Stimulated activated CD8-positive, alpha-beta memory T cell treated with anti-CD3 and anti-CD28 coated beads, Interleukin-15, amount 100 ng/mL, for 4 hours (primary cell): ENCODE results near the gene CHD3.
A peak's percentile ranks its signal among the peaks of the same experiment; 100 is the strongest.
"Not testable (repeated sequence)": the region's sequence is repeated elsewhere in the genome, so short reads cannot be mapped to it uniquely, and the experiment has no call there.

Experiments
- DNase-seq, 2 donors: peaks; one replicate each; pipeline ENCODE4 v3.0.0-alpha.2; 2020; ENCODE audit warnings: low read depth in 2 of 2

CHD3 gene

DNA sequence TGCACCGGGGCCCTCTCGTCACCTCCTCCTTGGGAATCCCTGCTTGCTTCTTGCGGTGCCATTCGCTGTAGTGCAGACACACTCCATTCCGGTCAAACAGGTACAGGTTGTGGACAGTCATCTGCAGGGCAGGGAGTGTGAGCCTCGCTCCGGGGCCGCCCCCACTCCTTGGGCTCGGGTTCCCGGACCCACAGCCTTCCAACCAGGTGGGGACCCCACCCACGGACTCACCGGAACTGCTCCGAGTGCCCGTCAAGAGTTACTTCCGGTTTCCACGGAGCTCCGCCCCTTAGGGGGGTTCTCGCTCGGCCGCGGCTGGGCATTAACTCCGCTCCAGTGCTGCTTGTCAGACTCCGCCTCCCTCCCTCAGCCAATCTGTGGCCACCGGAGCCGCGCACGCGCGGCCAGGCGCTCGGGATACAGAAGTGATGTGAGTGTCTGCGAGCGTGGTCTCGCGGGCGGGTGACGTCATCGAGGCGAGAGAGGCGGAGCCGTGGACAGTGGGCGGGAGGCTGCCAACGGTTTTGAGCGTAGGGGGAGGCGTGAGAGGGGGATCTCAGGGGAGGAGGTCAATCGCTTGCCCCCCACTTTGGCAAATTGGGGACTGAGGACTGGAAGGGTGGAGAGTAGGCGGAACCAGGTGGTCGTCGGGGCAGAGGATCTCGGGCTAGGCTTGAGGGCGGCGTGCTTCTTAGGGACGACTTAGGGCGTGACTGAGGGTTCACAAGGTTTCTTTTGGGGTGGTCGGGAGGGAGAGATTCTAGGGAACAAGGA, 43.3 kb downstream of the CHD3 start, which contains the start of the genes CNTROB and TRAPPC1:
TSS of gene CNTROB (plus strand) at position 498 of the 774 bp plus-strand sequence. CDS start 874 bp downstream, outside the sequence.
TSS of gene TRAPPC1 (minus strand) at position 238 of the 774 bp plus-strand sequence. CDS start at position 121, 117 bp downstream.
- peak; percentile 99 for DNase-seq

DNA sequence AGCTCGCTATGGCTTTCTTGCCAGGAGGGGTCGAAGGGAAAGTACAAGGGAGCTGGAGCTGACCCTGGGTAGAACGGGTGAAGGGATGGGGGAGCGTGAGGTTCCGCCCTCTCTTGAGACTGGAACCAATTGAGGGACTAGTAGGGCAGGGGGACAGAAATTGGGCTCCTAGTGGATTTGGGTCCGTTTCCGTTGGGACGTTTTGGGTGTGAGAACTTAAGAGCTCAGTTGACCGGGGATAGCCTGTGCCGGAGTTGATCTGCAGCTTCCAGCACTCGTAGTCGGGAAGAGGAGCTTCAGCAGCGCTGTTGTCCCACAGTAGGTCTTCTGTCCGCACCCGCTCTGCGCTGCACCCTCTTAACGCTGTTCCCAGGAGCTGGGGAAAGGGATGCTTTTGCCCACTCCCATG, 43.9 kb downstream of the CHD3 start:
- DNase-seq, result no peak

DNA sequence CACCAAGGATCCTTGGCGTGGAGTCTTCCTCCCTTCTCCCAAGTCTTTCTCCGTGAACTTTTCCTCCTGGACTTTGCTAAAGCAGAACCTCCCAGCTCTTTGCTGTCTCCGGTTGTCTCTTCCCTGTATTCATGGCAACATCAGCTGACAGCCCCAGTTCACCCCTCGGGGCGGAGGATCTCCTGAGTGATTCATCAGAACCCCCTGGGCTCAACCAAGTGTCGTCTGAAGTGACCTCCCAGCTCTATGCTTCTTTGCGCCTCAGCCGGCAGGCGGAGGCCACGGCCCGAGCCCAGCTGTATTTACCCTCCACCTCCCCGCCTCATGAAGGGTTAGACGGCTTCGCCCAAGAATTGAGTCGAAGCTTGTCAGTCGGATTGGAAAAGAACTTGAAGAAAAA, 44.4 kb downstream of the CHD3 start:
- DNase-seq, result no peak

DNA sequence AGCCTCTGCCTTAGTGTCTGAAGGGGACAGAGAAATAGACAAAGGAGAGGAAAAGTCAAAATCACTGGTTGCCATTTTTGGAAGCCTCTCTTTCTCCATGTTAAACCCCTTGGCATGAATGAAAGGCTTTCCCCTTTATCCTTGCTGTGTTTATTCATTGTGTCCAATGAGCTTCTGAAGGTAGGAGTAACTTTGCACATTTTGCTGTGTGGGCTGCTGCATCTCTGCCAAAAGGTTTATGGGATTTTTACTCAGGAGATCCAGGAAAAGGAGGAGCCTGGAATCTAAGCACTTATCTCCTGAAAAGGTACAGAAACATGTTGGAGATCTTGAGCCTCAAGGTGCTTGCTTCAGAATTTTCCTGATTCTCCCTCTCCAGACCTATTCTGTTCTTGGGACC, 47.3 kb downstream of the CHD3 start:
- no peak for DNase-seq

DNA sequence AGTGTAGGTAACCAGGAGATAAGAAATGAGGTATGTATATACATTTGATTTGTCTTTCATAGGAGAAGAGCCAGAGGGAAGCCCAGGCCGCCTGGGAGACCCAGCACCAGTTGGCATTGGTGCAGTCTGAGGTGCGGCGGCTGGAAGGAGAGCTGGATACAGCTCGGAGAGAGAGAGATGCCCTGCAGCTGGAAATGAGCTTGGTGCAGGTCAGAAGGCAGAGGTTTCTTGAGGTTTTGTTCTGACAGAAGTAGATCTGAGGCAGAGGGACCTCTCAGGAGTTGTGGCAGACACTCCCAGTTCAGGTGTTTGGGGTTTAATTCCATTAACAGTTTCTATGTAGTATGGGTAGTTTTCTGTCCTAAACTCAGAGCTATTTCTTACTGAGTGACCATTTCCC, 51.4 kb downstream of the CHD3 start:
- no peak for DNase-seq

DNA sequence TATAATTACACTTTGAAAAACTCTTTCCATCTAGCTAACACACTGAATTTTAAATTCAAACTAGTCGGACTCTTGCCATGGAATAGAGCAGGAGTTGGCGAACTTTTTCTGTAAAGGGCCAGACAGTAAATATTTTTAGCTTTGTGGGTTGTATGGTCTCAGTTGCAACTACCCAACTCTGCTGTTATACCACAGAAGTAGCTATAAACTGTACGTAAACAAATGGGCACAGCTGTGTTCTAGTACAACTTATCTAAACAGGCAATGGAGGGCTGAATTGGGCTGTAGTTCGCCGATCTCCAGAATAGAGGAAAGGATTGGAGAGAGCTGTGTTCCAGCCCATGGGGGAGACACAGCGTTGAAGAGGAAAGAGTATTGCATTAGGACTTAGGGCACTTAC, 52.2 kb downstream of the CHD3 start:
- no peak for DNase-seq

DNA sequence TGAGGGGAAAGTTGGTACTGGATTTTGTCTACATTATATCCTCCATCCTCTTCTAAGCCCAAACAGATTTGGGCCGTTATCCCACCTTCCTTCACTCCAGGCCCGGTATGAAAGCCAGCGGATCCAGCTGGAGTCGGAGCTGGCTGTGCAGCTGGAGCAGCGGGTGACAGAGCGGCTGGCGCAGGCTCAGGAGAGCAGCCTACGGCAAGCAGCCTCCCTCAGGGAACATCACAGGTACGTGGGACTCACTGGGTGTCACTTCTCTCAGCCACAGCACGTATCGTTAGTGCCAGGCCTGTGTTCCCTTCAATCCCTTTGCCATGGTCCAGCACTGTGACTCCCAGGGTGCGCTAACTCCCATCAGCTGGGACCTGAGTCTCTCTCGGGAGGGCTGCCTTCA, 54.7 kb downstream of the CHD3 start:
- no peak for DNase-seq

DNA sequence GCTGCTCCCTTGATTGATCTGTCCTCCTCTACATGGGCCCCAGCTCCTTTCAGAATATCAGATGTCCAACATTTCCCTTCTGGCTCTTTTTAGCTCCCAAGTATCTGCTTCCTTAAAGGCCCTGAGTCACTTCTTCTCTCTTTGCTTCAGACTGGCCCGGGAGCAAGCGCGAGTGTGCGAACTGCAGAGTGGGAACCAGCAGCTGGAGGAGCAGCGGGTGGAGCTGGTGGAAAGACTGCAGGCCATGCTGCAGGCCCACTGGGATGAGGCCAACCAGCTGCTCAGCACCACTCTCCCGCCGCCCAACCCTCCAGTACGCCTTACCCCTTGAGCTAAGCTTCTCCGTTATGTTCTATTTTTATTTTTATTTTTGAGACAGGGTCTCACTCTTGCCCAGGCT, 55.7 kb downstream of the CHD3 start:
- no peak for DNase-seq

DNA sequence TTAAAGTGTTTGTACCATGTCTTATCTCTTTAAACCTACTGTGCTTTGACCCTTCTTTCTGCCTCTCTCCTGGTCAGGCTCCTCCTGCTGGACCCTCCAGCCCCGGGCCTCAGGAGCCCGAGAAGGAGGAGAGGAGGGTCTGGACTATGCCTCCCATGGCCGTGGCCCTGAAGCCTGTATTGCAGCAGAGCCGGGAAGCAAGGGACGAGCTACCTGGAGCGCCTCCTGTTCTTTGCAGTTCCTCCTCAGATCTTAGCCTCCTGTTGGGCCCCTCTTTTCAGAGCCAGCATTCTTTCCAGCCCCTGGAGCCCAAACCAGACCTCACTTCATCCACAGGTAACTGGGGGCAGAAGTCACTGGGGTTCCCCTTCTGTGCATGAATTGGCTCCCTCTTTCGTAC, 57.1 kb downstream of the CHD3 start:
- DNase-seq, result no peak

DNA sequence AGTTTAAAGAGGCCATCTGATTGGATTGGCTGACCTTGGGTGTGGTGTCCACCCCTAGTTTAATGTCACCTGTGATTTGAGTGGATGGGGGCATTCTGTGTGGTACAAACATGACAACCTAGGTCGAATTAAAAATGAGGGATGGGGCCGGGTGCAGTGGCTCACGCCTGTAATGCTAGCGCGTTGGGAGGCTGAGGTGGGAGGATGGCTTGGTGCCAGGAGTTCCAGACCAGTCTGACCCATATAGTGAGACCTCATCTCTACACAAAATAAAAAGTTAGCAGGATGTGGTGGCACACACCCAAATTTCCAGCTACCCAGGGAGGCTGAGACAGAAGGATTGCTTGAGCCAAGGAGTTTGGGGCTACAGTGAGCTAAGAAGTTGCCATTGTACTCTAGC, 57.9 kb downstream of the CHD3 start:
- no peak for DNase-seq

DNA sequence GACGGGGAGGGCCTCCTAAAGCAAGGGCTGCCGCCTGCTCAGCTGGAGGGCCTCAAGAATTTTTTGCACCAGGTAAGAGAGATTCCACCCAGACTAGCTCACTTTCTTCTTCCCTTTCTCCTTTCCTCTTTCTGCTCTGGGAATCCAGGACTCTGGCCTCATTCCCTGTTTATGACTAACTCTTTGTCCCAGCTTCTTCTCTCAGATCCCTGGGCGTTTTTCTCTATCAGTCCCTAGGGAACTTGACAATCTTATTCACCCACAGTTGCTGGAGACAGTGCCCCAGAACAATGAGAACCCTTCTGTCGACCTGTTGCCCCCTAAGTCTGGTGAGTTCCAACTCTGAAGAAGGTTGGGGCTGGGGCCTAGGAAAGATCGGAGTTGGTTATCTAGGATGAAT, 59.1 kb downstream of the CHD3 start:
- DNase-seq, result no peak

DNA sequence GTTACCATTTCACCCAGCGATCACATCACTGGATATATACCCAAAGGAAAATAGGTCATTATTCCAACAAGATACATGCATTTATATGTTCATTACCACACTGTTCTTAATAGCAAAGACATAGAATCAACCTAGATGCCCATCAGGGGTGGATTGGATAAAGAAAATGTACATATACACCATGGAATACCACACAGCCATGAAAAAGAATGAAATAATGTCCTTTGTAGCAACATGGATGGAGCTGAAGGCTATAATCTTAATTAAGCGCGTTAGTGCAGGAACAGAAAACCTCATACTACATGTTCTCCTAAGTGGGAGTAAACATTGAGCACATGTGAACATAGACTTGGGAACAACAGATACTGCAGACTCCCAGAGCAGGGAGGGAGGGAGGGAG, 62.0 kb downstream of the CHD3 start:
- DNase-seq, result no peak

DNA sequence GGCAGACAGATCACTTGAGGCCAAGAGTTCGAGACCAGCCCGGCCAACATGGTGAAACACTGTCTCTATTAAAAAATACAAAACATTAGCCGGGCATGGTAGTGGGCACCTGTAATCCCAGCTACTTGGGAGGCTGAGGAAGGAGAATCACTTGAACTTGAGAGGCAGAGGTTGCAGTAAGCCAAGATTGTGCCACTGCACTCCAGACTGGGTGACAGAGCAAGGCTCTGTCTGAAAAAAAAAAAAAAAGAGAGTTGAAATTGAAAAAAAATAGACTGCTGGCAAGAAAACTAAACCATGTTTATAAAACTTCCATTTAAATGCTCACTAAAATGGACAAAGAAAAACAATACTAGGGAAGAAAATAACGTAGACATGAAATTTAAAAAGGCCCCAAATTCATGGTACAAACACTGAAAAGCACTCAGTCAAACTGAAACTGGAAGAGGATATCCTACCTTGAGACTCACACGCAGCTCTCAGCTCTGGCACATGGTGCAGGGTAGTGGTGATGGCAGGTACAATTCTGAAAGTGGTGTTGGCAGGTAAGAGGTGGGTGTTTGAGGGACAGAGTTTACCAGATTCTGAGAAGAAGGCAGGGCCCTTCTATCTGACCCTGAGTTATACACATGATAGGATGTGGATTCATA, 62.7 kb downstream of the CHD3 start:
- DNase-seq, result no peak

DNA sequence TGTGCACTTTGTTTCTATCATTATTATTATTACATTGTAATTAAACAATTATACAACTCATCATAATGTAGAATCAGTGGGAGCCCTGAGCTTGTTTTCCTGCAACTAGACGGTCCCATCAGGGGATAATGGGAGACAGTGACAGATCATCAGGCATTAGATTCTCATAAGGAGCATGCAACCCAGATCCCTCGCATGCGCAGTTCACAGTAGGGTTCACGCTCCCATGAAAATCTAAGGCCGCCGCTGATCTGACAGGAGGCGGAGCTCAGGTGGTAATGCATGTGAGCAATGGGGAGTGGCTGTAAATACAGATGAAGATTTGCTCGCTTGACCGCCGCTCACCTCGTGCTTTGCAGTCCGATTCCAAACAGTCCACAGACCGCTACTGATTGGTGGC, 64.7 kb downstream of the CHD3 start:
- not testable (repeated sequence) for DNase-seq

DNA sequence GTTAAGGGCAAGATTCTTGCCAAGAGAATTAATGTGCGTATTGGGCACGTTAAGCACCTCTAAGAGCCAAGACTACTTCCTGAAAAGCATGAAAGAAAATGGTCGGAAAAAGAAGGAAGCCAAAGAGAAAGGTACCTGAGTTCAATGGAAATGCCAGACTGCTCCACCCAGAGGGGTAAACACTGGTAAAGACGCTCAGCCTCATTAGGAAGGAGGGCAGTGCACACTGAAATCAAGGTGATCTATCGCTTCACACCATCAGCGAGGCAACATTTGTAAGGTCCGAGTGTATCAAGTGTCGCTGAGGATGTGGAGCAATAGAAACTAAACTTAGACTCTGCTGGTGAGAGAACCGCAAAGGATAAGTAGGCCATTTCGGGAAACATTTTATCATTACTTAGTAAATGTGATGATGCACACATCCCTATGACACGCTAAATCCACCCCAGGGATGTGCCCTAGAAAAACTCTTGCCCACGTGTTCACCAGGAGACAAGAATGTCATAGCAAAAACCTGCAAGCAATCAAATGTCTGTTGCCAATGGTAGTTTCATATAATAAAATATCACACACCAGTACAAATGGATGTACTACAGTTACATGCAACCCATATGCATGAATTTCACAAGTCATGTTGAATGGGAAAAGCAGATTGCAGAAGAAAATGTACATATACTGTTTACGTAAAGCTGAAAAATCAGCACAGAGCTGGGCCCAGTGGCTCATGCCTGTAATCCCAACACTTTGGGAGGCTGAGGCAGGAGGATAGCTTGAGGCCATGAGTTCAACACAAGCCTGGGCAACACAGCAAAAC, 67.0 kb downstream of the CHD3 start:
- no peak for DNase-seq

DNA sequence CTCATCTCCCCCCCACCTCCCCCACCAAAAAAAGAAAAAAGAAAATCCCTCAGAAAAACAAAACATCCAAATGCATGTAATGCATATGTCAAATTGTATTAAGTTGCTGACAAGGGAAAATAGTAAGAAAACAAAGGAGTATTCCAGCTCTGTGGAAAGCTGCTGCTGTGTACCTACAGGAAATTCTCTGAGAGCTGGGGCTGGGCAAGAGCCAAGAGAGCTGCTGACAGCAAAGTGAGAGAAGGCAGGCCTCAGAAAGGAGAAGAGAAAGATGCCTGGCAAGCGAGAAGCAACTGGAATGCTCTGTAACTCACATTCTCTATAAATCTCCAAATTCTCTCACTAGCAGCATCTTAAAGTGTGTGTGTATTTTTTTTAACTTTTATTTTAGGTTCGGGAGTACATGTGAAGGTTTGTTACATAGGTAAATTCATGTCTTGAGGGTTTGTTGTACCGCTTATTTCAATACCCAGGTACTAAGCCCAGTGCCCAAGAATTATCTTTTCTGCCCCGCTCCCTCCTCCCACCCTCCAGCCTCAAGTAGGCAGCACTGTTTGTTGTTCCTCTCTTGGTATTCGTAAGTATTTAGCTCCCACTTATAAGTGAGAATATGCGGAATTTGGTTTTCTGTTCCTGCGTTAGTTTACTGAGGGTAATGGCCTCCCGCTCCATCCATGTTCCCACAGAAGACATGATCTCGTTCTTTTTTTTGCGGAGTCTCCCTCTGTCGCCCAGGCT, 67.8 kb downstream of the CHD3 start:
- no peak for DNase-seq

DNA sequence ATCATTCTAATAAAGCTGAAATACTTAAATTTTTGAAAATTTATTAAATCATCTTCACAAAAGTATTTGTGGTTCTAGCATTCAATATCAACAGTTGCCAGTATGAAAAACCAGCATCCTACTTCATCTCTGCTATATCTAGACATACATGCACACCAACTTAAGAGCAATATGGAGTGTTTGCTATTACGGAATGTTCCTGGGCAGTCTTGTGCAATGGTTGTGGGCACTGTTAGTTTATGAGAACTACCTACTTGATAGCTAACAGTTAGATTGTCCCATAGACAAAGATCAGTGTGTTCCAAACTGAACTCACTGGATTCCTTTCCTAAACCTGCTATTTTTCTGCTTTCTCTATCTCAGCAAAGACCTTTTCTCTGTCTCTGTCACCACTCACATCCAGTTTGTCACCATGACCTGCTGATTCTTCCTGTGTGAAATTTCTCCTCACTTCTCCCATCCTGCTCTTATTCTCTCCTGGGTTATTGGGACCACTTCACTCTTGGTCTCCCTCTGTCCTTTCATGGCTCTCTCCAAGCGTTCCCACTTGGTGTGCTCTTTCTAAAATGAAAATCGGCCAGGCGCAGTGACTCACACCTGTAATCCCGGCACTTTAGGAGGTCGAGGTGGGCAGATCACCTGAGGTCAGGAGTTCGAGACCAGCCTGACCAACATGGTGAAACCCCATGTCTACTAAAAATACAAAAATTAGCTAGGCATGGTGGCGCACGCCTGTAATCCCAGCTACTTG, 71.1 kb downstream of the CHD3 start:
- no peak for DNase-seq

DNA sequence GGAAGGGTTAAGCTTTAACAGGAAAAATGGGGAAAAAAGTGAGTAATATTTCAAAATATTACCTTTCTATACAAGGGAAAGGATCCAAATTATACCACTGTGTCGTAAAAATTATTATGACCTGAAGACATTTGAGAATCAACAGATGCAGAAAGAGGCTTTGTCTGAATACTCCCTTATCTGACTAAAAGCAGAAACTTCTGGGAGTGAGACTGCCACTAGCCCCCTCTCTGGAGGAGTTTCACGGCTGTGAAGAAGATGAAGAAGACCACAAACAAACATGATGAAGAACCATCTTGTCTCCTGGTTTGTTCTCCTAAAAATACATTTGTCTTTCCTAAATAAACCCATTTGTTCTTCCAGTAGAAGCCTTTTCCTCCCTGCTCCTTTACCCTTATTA, 72.8 kb downstream of the CHD3 start:
- DNase-seq, result no peak
